ENCODE measurements around the gene PLXNA4. TPM values are rescaled to one million over a fixed set of nuclear protein-coding genes. Genes with fewer than 3 reads are reported as not detected.

Gene PLXNA4
- total RNA-seq, 2 experiments from 2014 or later, result 0.18 to 0.70 TPM

DNA sequence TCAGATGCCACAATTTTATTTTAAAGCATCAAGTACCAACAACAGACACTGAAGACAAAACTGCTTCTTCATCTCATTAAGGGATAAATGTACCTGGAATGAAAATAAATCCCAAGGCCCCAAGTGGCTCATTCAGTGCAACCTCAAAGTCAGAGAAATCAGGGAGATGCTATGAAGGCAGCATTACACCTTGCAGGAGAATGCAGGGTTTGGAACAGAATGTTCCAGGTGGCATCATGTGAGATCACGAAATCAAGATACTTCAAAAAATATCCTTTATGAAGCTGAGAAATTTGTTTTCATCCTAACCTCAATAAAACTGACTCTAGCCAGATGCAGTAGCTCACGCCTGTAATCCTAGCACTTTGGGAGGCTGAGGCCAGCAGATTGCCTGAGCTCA is 477.1 kb downstream of the PLXNA4 start:
- DNase-seq, result no peak

DNA sequence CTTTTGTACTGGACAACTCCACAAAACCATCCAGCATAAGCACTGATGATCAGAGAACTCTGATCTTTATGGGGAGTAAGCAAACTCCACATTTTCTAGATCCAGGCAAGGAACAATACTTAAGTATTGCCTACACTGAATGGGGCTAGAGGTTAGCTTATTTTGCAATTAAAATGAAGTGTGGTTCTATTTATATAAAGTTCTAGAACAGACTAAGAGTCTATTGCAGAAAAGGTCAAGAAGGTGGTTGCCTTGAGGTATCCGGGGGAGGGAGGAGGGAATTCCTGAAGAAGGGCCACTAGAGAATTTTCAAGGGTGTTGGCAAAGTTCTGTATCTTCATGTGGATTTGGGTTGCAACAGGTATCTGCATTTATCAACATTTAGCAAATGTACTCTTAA is 477.9 kb downstream of the PLXNA4 start:
- POLR2A ChIA-PET, result no interaction called here
- no peak overlapping the region for H3K27ac Mint-ChIP-seq
- intact Hi-C loops (cut with micrococcal nuclease), result no loop called here
- H3K4me3 Mint-ChIP-seq, result no peak overlapping the region
- ATAC-seq (no peak), DNase-seq (no peak)
- CTCF ChIA-PET, result no interaction called here
- TF ChIP-seq, protein P1, sequence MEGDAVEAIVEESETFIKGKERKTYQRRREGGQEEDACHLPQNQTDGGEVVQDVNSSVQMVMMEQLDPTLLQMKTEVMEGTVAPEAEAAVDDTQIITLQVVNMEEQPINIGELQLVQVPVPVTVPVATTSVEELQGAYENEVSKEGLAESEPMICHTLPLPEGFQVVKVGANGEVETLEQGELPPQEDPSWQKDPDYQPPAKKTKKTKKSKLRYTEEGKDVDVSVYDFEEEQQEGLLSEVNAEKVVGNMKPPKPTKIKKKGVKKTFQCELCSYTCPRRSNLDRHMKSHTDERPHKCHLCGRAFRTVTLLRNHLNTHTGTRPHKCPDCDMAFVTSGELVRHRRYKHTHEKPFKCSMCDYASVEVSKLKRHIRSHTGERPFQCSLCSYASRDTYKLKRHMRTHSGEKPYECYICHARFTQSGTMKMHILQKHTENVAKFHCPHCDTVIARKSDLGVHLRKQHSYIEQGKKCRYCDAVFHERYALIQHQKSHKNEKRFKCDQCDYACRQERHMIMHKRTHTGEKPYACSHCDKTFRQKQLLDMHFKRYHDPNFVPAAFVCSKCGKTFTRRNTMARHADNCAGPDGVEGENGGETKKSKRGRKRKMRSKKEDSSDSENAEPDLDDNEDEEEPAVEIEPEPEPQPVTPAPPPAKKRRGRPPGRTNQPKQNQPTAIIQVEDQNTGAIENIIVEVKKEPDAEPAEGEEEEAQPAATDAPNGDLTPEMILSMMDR (IDR thresholded peaks at IDR 0.05), result no peak
- no peaks in the 10 kb centered on the region for H3K36me3 Mint-ChIP-seq (ENCODE audit: low read depth)
- no peaks in the 10 kb centered on the region for H3K9me3 Mint-ChIP-seq
- no peaks in the 10 kb centered on the region for H3K27me3 Mint-ChIP-seq
- no peaks in the 10 kb centered on the region for H3K4me1 Mint-ChIP-seq (ENCODE audit: low read depth)

More for the DNA sequence above, 477.1 kb downstream of the PLXNA4 start:
- no peak for ATAC-seq
- ChIA-PET CTCF (no interaction called here), POLR2A (no interaction called here)
- TF ChIP-seq, protein P1 (IDR thresholded peaks at IDR 0.05), result no peak
- Mint-ChIP-seq H3K9me3 (no peaks in the 10 kb centered on the region), H3K27ac (no peak overlapping the region), H3K27me3 (no peaks in the 10 kb centered on the region), H3K4me1 (ENCODE audit: low read depth) (no peaks in the 10 kb centered on the region), H3K36me3 (ENCODE audit: low read depth) (no peaks in the 10 kb centered on the region), H3K4me3 (no peak overlapping the region)
- intact Hi-C loops (cut with micrococcal nuclease), result no loop called here

DNA sequence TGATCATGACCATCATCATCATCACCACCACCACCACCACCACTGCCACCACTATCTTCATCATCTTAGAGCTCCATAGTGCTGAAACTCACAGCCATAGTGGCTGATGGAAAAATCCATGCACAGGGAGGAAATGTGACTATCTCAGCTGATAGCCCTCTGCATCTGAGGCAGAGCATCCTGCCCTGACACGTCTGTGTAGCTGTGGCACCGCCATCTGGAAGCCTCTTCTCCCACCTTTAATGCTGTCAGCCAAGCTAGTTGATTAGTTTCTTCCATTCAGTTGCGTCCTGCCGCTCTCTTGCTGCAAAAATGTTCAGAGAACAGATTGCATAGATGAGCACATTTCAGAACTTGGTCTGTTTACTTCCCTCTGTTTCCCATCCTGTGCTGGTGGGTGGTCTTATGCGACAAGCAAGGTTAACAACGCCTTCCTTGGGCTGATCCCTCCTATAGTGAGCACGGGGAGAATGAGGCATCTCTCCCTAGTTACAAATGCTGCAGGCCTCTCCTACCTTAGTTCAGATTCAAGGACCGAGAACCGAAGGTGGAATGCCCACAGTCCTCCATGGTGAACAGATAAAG is 478.6 kb downstream of the PLXNA4 start:
- Mint-ChIP-seq H3K9me3 (no peaks in the 10 kb centered on the region), H3K36me3 (ENCODE audit: low read depth) (no peaks in the 10 kb centered on the region), H3K27me3 (no peaks in the 10 kb centered on the region), H3K4me3 (no peak overlapping the region), H3K27ac (no peak overlapping the region), H3K4me1 (ENCODE audit: low read depth) (no peaks in the 10 kb centered on the region)
- intact Hi-C loops (cut with micrococcal nuclease), result no loop called here
- ATAC-seq (no peak), DNase-seq (no peak)
- ChIA-PET POLR2A (no interaction called here), CTCF (no interaction called here)
- TF ChIP-seq, protein P1 (IDR thresholded peaks at IDR 0.05), result no peak

DNA sequence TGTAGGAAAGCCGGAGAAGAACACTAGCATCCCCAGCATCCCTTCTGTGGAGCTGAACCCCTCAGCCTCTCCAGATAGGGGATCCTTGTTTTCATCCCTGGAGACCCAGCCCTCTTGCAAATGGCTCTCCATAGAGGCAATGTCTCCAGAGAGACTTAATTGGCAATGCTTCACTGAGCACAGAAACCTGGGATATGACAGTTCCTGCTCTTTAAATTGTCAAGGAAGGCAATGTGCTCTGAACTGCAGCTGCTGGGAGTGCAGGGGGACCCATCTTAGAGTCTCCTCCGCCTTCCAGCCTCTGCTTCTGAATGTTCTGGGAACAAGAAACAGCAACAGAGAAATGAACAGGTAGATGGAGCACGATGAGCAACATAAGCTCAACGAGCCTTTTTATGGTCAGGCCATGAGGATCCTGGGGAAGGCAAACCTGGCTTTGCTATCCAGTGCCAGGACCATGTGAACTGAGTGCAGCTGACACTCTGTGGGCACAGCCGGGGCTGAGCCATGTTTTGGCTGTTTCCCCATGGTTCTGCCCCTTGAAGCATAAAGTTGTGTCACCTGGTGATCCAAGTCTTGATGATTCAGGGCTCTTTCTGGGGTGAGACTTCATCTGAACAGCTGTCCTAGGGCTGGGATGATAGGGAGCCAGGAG is 481.0 kb downstream of the PLXNA4 start:
- no peak for ATAC-seq
- Mint-ChIP-seq H3K4me1 (ENCODE audit: low read depth) (no peaks in the 10 kb centered on the region), H3K4me3 (no peak overlapping the region), H3K9me3 (no peaks in the 10 kb centered on the region), H3K27me3 (peaks cover 3% of the 10 kb centered on the region), H3K36me3 (ENCODE audit: low read depth) (no peaks in the 10 kb centered on the region), H3K27ac (no peak overlapping the region)
- POLR2A ChIA-PET, result no interaction called here
- CTCF ChIA-PET, result no interaction called here
- TF ChIP-seq, protein P1 (IDR thresholded peaks at IDR 0.05), result no peak
- DNase-seq, result no peak
- intact Hi-C loops (cut with micrococcal nuclease), result no loop called here

DNA sequence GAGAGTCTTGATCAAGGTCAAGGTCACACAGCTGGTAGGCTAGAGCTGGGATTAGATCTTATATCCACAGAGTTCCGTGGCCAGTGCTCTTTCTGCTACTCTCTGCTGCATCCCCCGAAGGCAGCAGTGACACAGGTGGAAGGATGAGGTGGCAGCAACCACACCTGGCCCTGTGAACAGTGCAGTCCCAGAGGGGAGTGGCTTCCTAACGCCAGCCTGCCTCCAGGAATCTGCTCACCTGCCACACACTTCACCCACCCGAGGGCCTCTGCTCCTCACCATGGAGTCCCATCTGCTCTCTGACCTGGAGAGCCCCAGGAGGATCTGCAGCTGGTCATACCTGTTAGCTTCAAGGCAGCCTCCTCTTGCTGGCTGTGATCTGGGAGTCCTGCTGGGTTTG is 484.2 kb downstream of the PLXNA4 start:
- DNase-seq (no peak), ATAC-seq (no peak)
- H3K36me3 Mint-ChIP-seq (ENCODE audit: low read depth), result no peaks in the 10 kb centered on the region
- ChIA-PET POLR2A (no interaction called here), CTCF (no interaction called here)
- H3K9me3 Mint-ChIP-seq, result no peaks in the 10 kb centered on the region
- intact Hi-C loops (cut with micrococcal nuclease), result no loop called here
- H3K27ac Mint-ChIP-seq, result no peak overlapping the region
- TF ChIP-seq, protein P1 (IDR thresholded peaks at IDR 0.05), result no peak
- H3K4me1 Mint-ChIP-seq (ENCODE audit: low read depth), result no peaks in the 10 kb centered on the region
- H3K4me3 Mint-ChIP-seq, result no peak overlapping the region
- peaks cover 3% of the 10 kb centered on the region for H3K27me3 Mint-ChIP-seq

Measured in activated CD8-positive, alpha-beta T cell treated with anti-CD3 and anti-CD28 coated beads for 36 hours (primary cell).